D341Med (cell line): ENCODE data around the gene CCDC107.

ENCODE experiments used
- DNase-seq: peaks from one replicate; pipeline ENCODE4 v3.0.0; 2012; ENCODE audit warnings: low spot score

Gene CCDC107

GRCh38 chr9:35683323-35683722, 25.2 kb downstream of the CCDC107 start:
- DNase-seq: no peak

GRCh38 chr9:35684921-35685320, 26.8 kb downstream of the CCDC107 start:
- no peak for DNase-seq

GRCh38 chr9:35685506-35685905, 27.4 kb downstream of the CCDC107 start:
- DNase-seq: no peak

GRCh38 chr9:35686222-35687203, 28.4 kb downstream of the CCDC107 start:
- no peak for DNase-seq

GRCh38 chr9:35687306-35687705, 29.2 kb downstream of the CCDC107 start:
- no peak for DNase-seq

GRCh38 chr9:35687972-35688557, 30.0 kb downstream of the CCDC107 start:
- no peak for DNase-seq

GRCh38 chr9:35688558-35689541, 30.8 kb downstream of the CCDC107 start:
- no peak for DNase-seq

GRCh38 chr9:35689542-35690293, 31.6 kb downstream of the CCDC107 start, which contains the start of gene TPM2:
TSS of gene TPM2 (minus strand) at chr9:35689925. CDS start at chr9:35689817, 108 bp downstream.
- no peak for DNase-seq

GRCh38 chr9:35690294-35690613, 32.2 kb downstream of the CCDC107 start:
- no peak for DNase-seq

GRCh38 chr9:35690614-35691333, 32.7 kb downstream of the CCDC107 start:
- DNase-seq: peak; percentile 51

GRCh38 chr9:35691334-35691650, 33.2 kb downstream of the CCDC107 start:
- DNase-seq: no peak

- DNase-seq: no peak
Observed at GRCh38 chr9:35691757-35692301, 33.7 kb downstream of the CCDC107 start.

GRCh38 chr9:35695943-35696401, 37.9 kb downstream of the CCDC107 start:
- no peak for DNase-seq

- peak; percentile 77 for DNase-seq
Observed at GRCh38 chr9:35696520-35697215, 38.6 kb downstream of the CCDC107 start.

- DNase-seq: no peak
Observed at GRCh38 chr9:35697486-35697885, 39.4 kb downstream of the CCDC107 start.

GRCh38 chr9:35698231-35698630, 40.1 kb downstream of the CCDC107 start:
- no peak for DNase-seq

- no peak for DNase-seq
Observed at GRCh38 chr9:35700031-35700430, 41.9 kb downstream of the CCDC107 start.

- no peak for DNase-seq
Observed at GRCh38 chr9:35700942-35701341, 42.9 kb downstream of the CCDC107 start.

- DNase-seq: no peak
Observed at GRCh38 chr9:35702696-35703095, 44.6 kb downstream of the CCDC107 start.
